Measurements from ENCODE around the gene PDE4B. TPM values are rescaled to one million over a fixed set of nuclear protein-coding genes. Genes with fewer than 3 reads are reported as not detected.

Gene PDE4B
- total RNA-seq, 1 donor from 2014 or later = 7.2 TPM

DNA sequence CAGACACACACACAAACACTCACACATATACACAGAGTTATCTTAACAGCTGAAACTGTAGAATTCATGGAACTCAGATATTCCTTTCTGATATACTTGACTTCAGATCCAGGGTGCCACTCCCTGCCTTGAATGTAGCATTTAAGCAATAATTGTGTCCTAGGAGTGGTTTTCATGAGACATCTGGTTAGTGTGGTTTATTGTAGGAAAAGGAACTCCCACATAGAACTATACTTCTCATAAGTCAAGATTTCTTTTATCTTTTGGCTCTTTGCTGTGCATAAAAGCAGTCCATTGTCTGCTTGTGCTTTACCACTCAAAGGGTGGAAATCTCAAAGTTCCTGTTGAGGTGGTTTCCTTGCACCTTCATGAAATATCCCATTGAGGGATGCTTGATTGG is 468.7 kb downstream of the PDE4B start:
- Mint-ChIP-seq H3K4me1 (ENCODE audit: low read depth, unreplicated experiment) (peaks cover 15% of the 10 kb centered on the region), H3K4me3 (ENCODE audit: unreplicated experiment) (no peak overlapping the region)
- DNase-seq = no peak

DNA sequence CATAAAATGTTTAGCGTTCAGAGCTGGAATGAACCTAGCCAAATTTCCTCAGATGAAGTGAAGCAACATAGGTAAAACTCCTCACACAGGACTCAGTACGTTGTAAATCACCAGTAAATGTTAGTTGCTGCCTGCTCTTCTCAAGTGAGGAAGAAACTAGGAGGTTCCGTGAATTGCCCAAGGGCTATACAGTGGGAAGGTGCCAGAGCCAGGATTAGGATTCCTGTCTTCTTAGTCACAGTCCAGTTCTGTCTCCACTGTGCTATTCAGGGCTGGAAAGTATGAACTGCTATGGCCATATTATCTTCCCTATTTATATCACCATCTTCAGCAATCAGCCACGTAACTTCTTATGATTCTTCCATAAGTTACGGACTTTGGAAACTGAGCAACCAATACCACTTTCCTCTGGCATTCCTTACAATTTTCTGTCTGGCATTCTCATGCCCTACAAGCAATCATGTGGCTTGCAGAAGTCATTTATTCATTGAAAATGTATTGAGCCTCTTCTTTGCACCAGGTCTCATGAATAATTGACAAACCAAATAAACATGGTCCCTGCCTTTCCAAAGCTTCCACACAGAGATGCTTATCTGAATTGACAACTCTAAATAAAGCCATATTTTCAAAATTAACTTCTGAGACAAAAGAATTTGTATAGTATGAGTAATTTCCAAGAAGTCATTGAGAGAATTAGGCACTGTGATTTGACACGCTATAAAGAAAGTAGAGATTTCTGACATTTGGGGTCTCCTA is 469.7 kb downstream of the PDE4B start:
- TF ChIP-seq, protein P1, sequence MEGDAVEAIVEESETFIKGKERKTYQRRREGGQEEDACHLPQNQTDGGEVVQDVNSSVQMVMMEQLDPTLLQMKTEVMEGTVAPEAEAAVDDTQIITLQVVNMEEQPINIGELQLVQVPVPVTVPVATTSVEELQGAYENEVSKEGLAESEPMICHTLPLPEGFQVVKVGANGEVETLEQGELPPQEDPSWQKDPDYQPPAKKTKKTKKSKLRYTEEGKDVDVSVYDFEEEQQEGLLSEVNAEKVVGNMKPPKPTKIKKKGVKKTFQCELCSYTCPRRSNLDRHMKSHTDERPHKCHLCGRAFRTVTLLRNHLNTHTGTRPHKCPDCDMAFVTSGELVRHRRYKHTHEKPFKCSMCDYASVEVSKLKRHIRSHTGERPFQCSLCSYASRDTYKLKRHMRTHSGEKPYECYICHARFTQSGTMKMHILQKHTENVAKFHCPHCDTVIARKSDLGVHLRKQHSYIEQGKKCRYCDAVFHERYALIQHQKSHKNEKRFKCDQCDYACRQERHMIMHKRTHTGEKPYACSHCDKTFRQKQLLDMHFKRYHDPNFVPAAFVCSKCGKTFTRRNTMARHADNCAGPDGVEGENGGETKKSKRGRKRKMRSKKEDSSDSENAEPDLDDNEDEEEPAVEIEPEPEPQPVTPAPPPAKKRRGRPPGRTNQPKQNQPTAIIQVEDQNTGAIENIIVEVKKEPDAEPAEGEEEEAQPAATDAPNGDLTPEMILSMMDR (IDR thresholded peaks at IDR 0.05; ENCODE audit: partially characterized antibody, unreplicated experiment) = no peak
- Mint-ChIP-seq H3K4me1 (ENCODE audit: low read depth, unreplicated experiment) (peaks cover 15% of the 10 kb centered on the region), H3K27me3 (ENCODE audit: unreplicated experiment) (peaks cover 2% of the 10 kb centered on the region), H3K4me3 (ENCODE audit: unreplicated experiment) (no peak overlapping the region), H3K9me3 (ENCODE audit: unreplicated experiment) (peaks cover 1% of the 10 kb centered on the region), H3K36me3 (ENCODE audit: unreplicated experiment) (no peaks in the 10 kb centered on the region), H3K27ac (ENCODE audit: unreplicated experiment) (no peak overlapping the region)
- DNase-seq = no peak

More for the DNA sequence above, 468.7 kb downstream of the PDE4B start:
- TF ChIP-seq, protein P1 (IDR thresholded peaks at IDR 0.05; ENCODE audit: partially characterized antibody, unreplicated experiment) = no peak
- Mint-ChIP-seq H3K36me3 (ENCODE audit: unreplicated experiment) (no peaks in the 10 kb centered on the region), H3K27me3 (ENCODE audit: unreplicated experiment) (peaks cover 2% of the 10 kb centered on the region), H3K9me3 (ENCODE audit: unreplicated experiment) (peaks cover 1% of the 10 kb centered on the region), H3K27ac (ENCODE audit: unreplicated experiment) (no peak overlapping the region)

DNA sequence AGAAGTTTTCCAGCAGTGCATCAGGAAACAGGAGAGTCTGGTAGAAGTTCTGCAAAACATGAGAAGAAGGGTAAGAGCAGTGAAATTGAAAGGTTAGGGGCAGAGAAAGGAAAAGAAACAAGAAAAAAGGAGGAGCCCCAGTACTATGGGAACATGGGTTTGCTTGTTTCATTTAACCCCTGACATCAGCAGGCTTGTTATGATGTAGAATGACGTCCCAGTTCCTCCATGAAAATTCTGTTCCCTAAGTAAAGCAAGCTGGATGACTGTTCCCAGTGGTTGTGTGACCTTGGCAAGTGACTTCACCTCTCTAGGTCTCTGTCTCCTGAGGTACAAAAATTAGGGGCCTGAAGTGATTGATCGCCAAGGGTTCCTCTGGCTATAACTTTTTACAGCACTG is 472.6 kb downstream of the PDE4B start:
- Mint-ChIP-seq H3K27ac (ENCODE audit: unreplicated experiment) (no peak overlapping the region), H3K4me3 (ENCODE audit: unreplicated experiment) (no peak overlapping the region), H3K36me3 (ENCODE audit: unreplicated experiment) (no peaks in the 10 kb centered on the region), H3K9me3 (ENCODE audit: unreplicated experiment) (no peaks in the 10 kb centered on the region), H3K27me3 (ENCODE audit: unreplicated experiment) (peaks cover 2% of the 10 kb centered on the region), H3K4me1 (ENCODE audit: low read depth, unreplicated experiment) (peaks cover 12% of the 10 kb centered on the region)
- TF ChIP-seq, protein P1 (IDR thresholded peaks at IDR 0.05; ENCODE audit: partially characterized antibody, unreplicated experiment) = no peak
- DNase-seq = no peak

DNA sequence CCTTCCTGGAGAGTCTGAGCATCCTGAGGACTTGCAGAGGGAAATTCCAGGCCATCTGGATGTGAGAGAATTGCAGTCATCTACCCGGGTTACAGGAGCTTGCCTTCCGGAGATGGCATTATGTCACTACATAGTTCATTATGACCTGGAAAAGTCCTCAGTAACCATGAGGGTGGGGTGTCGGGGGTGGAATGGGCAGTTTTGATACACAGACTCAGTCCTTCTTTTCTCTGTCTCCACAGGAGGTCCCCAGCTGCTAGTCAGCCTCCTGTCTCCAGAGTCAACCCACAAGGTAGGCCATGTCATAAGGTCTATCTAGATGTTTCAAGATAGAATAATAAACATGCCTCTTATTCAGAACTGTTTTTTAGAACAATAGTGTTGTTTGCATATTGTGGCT is 473.1 kb downstream of the PDE4B start:
- Mint-ChIP-seq H3K36me3 (ENCODE audit: unreplicated experiment) (no peaks in the 10 kb centered on the region), H3K27me3 (ENCODE audit: unreplicated experiment) (peaks cover 2% of the 10 kb centered on the region), H3K4me3 (ENCODE audit: unreplicated experiment) (no peak overlapping the region), H3K4me1 (ENCODE audit: low read depth, unreplicated experiment) (peaks cover 9% of the 10 kb centered on the region), H3K9me3 (ENCODE audit: unreplicated experiment) (no peaks in the 10 kb centered on the region), H3K27ac (ENCODE audit: unreplicated experiment) (no peak overlapping the region)
- DNase-seq = no peak
- TF ChIP-seq, protein P1 (IDR thresholded peaks at IDR 0.05; ENCODE audit: partially characterized antibody, unreplicated experiment) = no peak

DNA sequence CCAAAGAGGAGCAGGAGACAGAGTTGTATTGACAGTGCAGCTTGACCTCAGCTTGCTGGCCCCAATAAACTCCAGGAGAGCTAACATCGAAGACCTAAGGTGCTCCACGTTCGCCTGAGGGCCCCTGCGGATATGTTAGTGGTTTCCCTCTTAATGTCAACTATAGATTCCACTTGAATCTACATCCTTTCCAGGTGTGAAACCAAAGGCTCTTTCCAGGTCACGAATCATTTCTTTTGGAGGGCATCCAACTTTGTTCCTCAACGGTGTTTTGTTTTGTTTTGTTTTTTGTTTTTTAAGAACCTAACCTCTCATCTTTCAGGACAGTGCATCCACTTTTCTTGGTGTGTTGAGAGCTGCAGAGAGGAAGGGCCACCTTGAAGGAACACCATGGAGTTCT is 473.7 kb downstream of the PDE4B start:
- no peak overlapping the region for H3K27ac Mint-ChIP-seq (ENCODE audit: unreplicated experiment)
- peaks cover 6% of the 10 kb centered on the region for H3K4me1 Mint-ChIP-seq (ENCODE audit: low read depth, unreplicated experiment)
- TF ChIP-seq, protein P1 (IDR thresholded peaks at IDR 0.05; ENCODE audit: partially characterized antibody, unreplicated experiment) = no peak
- no peak for DNase-seq
- H3K4me3 Mint-ChIP-seq (ENCODE audit: unreplicated experiment) = no peak overlapping the region
- H3K36me3 Mint-ChIP-seq (ENCODE audit: unreplicated experiment) = no peaks in the 10 kb centered on the region
- H3K9me3 Mint-ChIP-seq (ENCODE audit: unreplicated experiment) = no peaks in the 10 kb centered on the region
- H3K27me3 Mint-ChIP-seq (ENCODE audit: unreplicated experiment) = peaks cover 2% of the 10 kb centered on the region

Data from glutamatergic neuron (in vitro differentiated cells).